ENCODE data around the gene ZNF79.

ZNF79 gene

GRCh38 chr9:127430415-127430814, 6.2 kb downstream of the ZNF79 start:
- DNase-seq, result no peak

- DNase-seq, result peak in 3 of 5 donors; percentile 19 to 57 (median 29)
These were observed 13.5 kb downstream of the ZNF79 start for GRCh38 chr9:127437497-127438264.

- DNase-seq, result no peak
These were observed 14.2 kb downstream of the ZNF79 start for GRCh38 chr9:127438394-127438793.

GRCh38 chr9:127444283-127444920, 20.2 kb downstream of the ZNF79 start:
- DNase-seq, result no peak

- DNase-seq, result no peak
These were observed 21.0 kb downstream of the ZNF79 start for GRCh38 chr9:127444921-127445850.

- no peak for DNase-seq
These were observed 21.9 kb downstream of the ZNF79 start for GRCh38 chr9:127445851-127446712.

- no peak for DNase-seq
These were observed 22.7 kb downstream of the ZNF79 start for GRCh38 chr9:127446713-127447415.

- DNase-seq, result no peak
These were observed 23.4 kb downstream of the ZNF79 start for GRCh38 chr9:127447416-127448111.

GRCh38 chr9:127448112-127448805, 24.1 kb downstream of the ZNF79 start:
- no peak for DNase-seq

- DNase-seq, result no peak
These were observed 25.3 kb downstream of the ZNF79 start for GRCh38 chr9:127449332-127449966.

- no peak for DNase-seq
These were observed 26.1 kb downstream of the ZNF79 start for GRCh38 chr9:127450243-127450760.

- DNase-seq, result peak; percentile 93 to 99 (median 96)
These were observed 26.8 kb downstream of the ZNF79 start, which contains the start of the genes LRSAM1 and RPL12 for GRCh38 chr9:127450830-127451607. Gene LRSAM1, plus strand, starts transcription at chr9:127451510. Its CDS starts 3,018 bp downstream, at chr9:127454528. Gene RPL12, minus strand, starts transcription at chr9:127451406. Its CDS starts 89 bp downstream, at chr9:127451317.

GRCh38 chr9:127451608-127451857, 27.4 kb downstream of the ZNF79 start:
- DNase-seq, result no peak

GRCh38 chr9:127451858-127452656, 27.9 kb downstream of the ZNF79 start:
- DNase-seq, result peak in 4 of 5 donors; percentile 18 to 62 (median 32)

GRCh38 chr9:127452691-127453090, 28.5 kb downstream of the ZNF79 start:
- no peak for DNase-seq

GRCh38 chr9:127455324-127455992, 31.3 kb downstream of the ZNF79 start:
- no peak for DNase-seq

- DNase-seq, result no peak
These were observed 33.2 kb downstream of the ZNF79 start for GRCh38 chr9:127457191-127457878.
